ENCODE data around the gene SGMS2.
A peak's percentile ranks its signal among the peaks of the same experiment; 100 is the strongest.
"Not testable (repeated sequence)": the region's sequence is repeated elsewhere in the genome, so short reads cannot be mapped to it uniquely, and the experiment has no call there.

Gene SGMS2

GRCh38 chr4:107866726-107867125, 42.0 kb downstream of the SGMS2 start:
- no peak for DNase-seq (ENCODE audit: low spot score)

GRCh38 chr4:107870236-107870635, 45.5 kb downstream of the SGMS2 start:
- no peak for DNase-seq (ENCODE audit: low spot score)

- no peak for DNase-seq (ENCODE audit: low spot score)
Observed at GRCh38 chr4:107870916-107871786, 46.4 kb downstream of the SGMS2 start.

GRCh38 chr4:107874024-107874423, 49.3 kb downstream of the SGMS2 start:
- DNase-seq (ENCODE audit: low spot score): no peak

- no peak for DNase-seq (ENCODE audit: low spot score)
Observed at GRCh38 chr4:107876099-107876498, 51.4 kb downstream of the SGMS2 start.

GRCh38 chr4:107877361-107877760, 52.6 kb downstream of the SGMS2 start:
- no peak for DNase-seq (ENCODE audit: low spot score)

- DNase-seq (ENCODE audit: low spot score): no peak
Observed at GRCh38 chr4:107885865-107886264, 61.1 kb downstream of the SGMS2 start.

GRCh38 chr4:107888237-107888636, 63.5 kb downstream of the SGMS2 start:
- no peak for DNase-seq (ENCODE audit: low spot score)

- DNase-seq (ENCODE audit: low spot score): no peak
Observed at GRCh38 chr4:107890779-107891178, 66.0 kb downstream of the SGMS2 start.

- no peak for DNase-seq (ENCODE audit: low spot score)
Observed at GRCh38 chr4:107891299-107891698, 66.6 kb downstream of the SGMS2 start.

- DNase-seq (ENCODE audit: low spot score): no peak
Observed at GRCh38 chr4:107893171-107894137, 68.7 kb downstream of the SGMS2 start.

GRCh38 chr4:107894138-107894603, 69.4 kb downstream of the SGMS2 start:
- DNase-seq (ENCODE audit: low spot score): no peak

GRCh38 chr4:107896158-107896645, 71.5 kb downstream of the SGMS2 start:
- peak; percentile 80 for DNase-seq (ENCODE audit: low spot score)

GRCh38 chr4:107896646-107897045, 71.9 kb downstream of the SGMS2 start:
- DNase-seq (ENCODE audit: low spot score): peak; percentile 11

GRCh38 chr4:107897823-107898222, 73.1 kb downstream of the SGMS2 start:
- no peak for DNase-seq (ENCODE audit: low spot score)

- no peak for DNase-seq (ENCODE audit: low spot score)
Observed at GRCh38 chr4:107900067-107900466, 75.3 kb downstream of the SGMS2 start.

- DNase-seq (ENCODE audit: low spot score): no peak
Observed at GRCh38 chr4:107900508-107900907, 75.8 kb downstream of the SGMS2 start.

- DNase-seq (ENCODE audit: low spot score): no peak
Observed at GRCh38 chr4:107901213-107901934, 76.6 kb downstream of the SGMS2 start.

GRCh38 chr4:107902715-107903114, 78.0 kb downstream of the SGMS2 start:
- no peak for DNase-seq (ENCODE audit: low spot score)

- DNase-seq (ENCODE audit: low spot score): not testable (repeated sequence)
Observed at GRCh38 chr4:107905082-107905481, 80.3 kb downstream of the SGMS2 start.

- DNase-seq (ENCODE audit: low spot score): no peak
Observed at GRCh38 chr4:107906458-107907100, 81.8 kb downstream of the SGMS2 start.

Measured in GM03348 (cell line).